GM19455 (cell line): ENCODE measurements around the gene ZSWIM5.
"Not testable (repeated sequence)": the region's sequence is repeated elsewhere in the genome, so short reads cannot be mapped to it uniquely, and the experiment has no call there.

ENCODE experiments used
- ATAC-seq: cut with Tn5 transposase; IDR thresholded peaks from one replicate; pipeline ENCODE4 v1.9.1; 2021; ENCODE audit not compliant: unreplicated experiment

Gene ZSWIM5

DNA sequence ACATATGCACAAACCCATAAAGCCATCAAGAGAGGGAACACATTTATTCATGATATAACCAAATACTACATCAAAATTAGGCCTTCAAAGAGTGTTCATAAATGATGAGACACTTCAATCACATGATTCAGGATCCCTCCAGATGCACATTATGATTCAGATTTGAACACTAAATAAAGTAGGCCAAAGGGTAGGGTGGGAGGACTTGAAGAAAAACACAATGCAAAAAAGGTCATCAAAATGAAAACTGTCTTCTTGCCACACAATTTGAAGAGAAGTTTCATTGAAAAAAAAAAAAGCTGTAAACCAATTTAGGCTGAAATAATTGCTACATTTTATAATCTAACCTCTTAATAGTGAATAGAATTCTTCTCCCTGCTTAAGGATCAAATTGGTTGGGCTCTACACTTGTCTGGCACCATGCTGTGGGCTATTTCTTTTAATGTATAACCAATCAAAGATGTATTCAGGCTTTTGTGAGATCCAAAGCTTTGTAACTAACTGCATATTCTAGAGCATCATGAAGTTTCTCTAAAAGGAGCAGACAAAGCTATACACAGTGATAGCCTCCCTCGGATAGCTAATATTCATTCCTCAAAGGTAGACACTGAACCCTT, 58.1 kb downstream of the ZSWIM5 start:
- no peak for ATAC-seq

- ATAC-seq: no peak
Observed at GRCh38 chr1:45146833-45147232, 59.6 kb downstream of the ZSWIM5 start.

DNA sequence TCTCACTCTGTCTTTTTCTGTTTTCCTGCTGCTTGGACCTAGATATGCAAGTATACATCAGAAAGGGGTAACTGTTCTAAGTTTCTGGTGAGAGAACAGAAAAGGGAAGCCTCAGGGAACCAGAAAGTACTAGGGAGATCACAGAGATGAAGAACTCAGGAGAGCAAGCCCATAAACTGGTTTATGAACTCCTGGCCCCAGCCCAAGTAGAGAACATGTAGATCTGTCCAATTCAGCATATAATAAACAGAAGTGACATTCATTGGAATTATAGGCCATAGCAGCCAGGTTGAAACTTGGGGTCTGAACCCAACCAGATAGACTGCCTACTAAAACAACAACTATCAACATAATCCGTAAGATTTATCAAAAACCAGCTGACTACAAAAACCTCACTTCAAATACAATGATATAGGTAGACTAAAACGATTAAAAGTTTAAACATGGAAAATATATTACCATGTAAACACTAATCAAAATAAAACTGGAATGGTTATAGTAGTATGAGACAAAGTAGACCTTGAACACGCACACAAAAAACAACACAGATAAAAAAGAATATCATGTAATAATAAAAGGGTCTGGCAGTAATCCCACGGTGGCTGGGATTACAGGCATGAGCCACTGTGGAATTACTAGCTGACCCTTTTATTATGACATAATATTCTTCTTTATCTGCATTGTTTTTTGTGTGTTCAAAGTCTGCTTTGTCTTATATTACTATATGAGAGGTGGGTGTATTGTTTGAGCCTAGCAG, 65.0 kb downstream of the ZSWIM5 start:
- ATAC-seq: no peak

DNA sequence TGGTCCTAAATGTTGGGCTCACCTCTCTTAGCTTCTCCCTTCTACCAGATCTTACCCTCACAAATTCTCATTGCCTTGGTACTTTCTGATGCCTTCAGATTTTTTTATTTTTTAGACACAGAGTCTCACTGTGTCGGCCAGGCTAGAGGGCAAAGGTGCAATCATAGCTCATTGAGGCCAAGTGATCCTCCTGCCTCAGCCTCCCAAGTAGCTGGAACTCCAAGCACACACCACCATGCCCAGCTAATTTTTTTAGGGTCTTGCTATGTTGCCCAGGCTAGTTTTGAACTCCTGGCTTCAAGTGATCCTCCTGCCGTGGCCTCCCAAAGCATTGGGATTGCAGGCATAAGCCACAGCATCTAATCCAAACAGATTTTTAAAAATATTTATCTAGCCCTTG, 69.4 kb downstream of the ZSWIM5 start:
- ATAC-seq: no peak

DNA sequence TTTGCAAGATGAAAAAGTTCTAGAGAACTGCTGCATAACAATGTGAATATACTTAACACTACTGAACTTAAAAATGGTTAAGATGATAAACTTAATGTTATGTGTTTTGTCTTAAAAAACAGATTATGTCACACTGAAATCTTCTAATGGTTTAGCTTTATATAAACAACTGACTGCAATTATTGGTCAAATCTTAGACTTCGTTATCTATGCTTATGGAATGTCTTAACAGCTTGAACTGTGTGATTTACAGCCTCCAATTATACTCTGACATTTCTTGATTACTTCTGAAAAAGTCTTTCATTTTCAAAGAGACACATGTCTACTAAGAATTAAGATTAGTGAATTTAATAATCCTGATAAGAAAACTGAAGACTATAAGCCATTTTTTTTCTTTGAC, 71.1 kb downstream of the ZSWIM5 start:
- no peak for ATAC-seq

GRCh38 chr1:45134461-45134873, 71.9 kb downstream of the ZSWIM5 start:
- ATAC-seq: no peak

DNA sequence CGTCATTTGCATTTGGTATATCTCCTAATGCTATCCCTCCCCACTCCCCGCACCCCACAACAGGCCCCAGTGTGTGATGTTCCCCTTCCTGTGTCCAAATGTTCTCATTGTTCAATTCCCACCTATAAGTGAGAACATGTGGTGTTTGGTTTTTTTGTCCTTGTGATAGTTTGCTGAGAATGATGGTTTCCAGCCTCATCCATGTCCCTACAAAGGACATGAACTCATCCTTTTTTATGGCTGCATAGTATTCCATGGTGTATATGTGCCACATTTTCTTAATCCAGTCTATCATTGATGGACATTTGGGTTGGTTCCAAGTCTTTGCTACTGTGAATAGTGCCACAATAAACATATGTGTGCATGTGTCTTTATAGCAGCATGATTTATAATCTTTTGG, 73.7 kb downstream of the ZSWIM5 start:
- not testable (repeated sequence) for ATAC-seq

DNA sequence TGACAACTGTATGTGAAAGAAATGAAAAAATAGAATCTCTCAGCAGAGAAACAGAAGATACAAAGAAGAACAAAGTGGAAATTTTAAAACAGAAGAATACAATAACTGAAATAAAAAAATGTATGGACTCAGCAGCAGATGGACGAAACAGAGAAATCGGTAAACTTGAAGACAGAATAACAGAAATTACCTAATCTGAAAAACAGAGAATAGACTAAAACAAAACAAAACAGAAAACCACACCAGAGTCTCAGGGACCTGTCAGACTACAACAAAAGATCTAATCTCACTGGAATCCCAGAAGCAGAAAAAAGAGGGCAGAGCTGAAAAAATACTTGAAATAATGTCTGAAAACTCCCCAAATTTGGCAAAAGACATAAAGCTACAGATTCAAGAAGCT, 83.0 kb downstream of the ZSWIM5 start:
- no peak for ATAC-seq

GRCh38 chr1:45122724-45123123, 83.7 kb downstream of the ZSWIM5 start:
- no peak for ATAC-seq

- no peak for ATAC-seq
Observed at GRCh38 chr1:45117766-45118165, 88.6 kb downstream of the ZSWIM5 start.

GRCh38 chr1:45116820-45117219, 89.6 kb downstream of the ZSWIM5 start:
- ATAC-seq: no peak

DNA sequence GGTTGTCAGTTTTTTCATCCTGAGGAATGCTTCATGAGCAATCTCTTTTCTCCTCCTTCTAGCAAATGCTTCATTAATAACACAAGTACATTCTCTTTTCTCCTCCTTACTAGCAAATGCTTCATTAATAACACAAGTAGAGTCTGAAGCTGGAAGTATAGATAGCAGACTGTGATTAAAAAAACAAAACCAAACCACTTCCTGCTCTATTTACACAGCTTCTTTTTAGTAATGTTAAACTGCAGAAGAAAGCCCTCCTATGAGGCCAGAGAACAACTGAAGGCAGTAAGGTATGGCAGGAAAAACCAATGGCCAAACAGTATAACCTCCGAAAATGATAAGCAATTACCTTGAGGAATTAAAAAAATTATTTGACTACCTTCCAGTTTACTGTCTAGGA, 90.1 kb downstream of the ZSWIM5 start:
- ATAC-seq: no peak

DNA sequence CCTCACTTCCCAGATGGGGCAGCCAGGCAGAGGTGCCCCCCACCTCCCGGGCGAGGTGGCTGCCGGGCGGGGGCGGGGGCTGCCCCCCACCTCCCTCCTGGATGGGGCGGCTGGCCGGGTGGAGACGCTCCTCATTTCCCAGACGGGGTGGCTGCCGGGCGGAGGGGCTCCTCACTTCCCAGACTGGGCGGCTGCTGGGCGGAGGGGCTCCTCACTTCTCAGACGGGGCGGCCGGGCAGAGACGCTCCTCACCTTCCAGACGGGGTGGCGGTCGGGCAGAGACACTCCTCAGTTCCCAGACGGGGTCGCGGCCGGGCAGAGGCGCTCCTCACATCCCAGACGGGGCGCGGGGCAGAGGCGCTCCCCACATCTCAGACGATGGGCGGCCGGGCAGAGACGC, 91.2 kb downstream of the ZSWIM5 start:
- ATAC-seq: not testable (repeated sequence)

- no peak for ATAC-seq
Observed at GRCh38 chr1:45112661-45113060, 93.7 kb downstream of the ZSWIM5 start.

- no peak for ATAC-seq
Observed at GRCh38 chr1:45111239-45111638, 95.2 kb downstream of the ZSWIM5 start.

- no peak for ATAC-seq
Observed at GRCh38 chr1:45107782-45108181, 98.6 kb downstream of the ZSWIM5 start.

DNA sequence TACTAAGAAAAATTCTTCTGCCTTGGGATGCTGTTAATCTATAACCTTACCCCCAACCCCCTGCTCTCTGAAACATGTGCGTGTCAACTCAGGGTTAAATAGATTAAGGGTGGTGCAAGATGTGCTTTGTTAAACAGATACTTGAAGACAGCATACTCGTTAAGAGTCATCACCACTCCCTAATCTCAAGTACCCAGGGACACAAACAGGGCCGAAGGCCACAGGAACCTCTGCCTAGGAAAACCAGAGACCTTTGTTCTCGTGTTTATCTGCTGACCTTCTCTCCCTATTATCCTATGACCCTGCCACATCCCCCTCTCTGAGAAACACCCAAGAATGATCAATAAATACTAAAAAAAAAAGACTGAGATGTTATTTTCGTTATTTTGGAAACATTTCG, 99.5 kb downstream of the ZSWIM5 start:
- ATAC-seq: not testable (repeated sequence)

- ATAC-seq: not testable (repeated sequence)
Observed at GRCh38 chr1:45106156-45106545, 100.3 kb downstream of the ZSWIM5 start.

GRCh38 chr1:45105486-45106155, 100.8 kb downstream of the ZSWIM5 start:
- not testable (repeated sequence) for ATAC-seq

DNA sequence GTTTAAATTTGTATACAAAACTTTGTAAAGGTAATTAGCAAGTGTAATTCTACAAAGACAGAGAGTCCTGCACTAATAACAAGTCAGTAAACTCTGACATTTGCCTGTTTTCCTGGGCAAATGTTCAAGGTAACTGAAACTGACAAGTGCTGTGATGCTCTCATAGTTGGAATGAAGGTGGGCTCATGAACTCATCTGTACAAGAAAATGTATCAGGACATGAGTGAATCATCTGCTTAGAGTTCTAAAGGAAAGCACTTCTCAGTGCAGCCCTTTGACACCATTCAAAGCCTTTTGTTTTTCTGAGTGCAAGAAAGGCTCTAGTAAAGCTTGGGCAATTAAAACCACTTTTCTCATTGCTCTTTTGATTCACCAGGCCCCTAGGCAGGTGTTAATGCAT, 102.9 kb downstream of the ZSWIM5 start:
- no peak for ATAC-seq

DNA sequence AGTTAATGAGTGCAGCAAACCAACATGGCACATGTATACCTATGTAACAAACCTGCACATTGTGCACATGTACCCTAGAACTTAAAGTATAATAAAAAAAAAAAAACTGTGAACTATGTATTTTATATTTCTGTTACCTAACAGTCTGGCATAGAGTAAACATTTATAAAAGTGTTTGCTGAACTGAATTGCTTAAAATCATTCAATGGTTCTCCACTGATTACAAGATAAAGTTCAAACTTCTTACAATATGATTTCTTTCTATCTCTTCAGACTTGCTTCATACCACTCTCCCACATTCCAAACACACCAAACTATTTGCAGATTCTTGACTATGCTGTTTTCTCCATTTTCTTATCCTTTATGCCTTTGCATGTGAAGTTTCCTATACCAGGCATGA, 104.5 kb downstream of the ZSWIM5 start:
- no peak for ATAC-seq

- ATAC-seq: not testable (repeated sequence)
Observed at GRCh38 chr1:45101528-45101927, 104.9 kb downstream of the ZSWIM5 start.
